NCI-H345 treated with DMSO at 0.1 percent for 48 hours (cell line): ENCODE results near the gene RGS11.
"Not testable (repeated sequence)": the region's sequence is repeated elsewhere in the genome, so short reads cannot be mapped to it uniquely, and the experiment has no call there.

ENCODE experiments used
- DNase-seq: peaks from one replicate; lab custom pipeline; 2025; ENCODE audit not compliant: unreplicated experiment; lab: John Stamatoyannopoulos, UW

RGS11 gene

DNA sequence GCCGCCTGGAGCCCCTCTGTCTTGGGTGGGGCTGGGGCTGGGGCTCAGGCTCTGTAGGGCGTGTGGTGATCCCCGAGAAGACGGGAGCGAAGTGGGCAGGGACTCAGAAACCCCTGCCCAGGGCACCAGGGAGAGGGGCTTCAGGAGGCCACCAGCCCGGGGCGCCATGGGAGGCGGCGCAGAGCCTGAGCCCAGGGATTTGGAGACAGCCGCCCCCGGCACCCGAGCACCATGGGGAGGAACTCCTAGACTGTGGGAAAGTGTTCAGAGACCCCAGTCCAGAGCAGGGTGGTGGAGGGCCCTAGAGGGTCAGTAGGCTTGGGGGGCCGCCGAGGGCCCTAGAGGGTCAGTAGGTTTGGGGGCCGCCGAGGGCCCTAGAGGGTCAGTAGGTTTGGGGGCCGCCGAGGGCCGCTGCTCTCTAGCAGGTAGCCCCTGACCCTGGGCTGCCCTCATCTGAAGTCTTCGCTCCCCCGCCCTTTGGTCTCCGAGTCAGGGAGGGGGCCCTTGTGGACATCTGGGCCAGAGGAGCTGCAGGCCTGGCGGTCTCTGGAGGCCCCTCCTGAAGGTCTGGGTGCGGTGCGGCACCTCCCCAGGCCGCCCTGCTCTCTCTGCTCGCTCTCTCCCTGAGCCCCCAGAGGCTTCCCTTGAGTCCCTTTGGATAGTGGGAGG, 5.4 kb upstream of the RGS11 start:
- DNase-seq: no peak

DNA sequence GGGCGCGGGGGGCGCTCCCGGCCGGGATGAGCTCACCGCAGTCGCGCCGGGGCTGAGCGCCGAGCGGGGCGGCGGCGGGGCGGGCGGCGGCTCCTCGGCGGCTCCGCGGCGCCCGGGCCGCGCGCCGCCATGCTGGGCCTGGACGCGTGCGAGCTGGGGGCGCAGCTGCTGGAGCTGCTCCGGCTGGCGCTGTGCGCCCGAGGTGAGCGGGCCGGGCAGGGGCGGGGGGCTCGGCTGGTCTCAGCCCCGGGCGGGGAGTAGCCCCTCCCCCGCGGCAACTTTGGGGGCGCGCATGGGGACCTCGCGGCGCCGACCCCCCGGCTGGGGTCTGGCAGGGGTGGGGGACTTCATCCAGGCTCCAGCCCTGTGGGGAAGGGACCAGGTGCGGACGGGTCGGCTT, 4.8 kb upstream of the RGS11 start, which contains the start of gene ARHGDIG:
Gene ARHGDIG, plus strand, starts transcription at position 40 of the 400 bp plus-strand sequence. Its CDS starts 90 bp downstream, at position 130.
- no peak for DNase-seq

DNA sequence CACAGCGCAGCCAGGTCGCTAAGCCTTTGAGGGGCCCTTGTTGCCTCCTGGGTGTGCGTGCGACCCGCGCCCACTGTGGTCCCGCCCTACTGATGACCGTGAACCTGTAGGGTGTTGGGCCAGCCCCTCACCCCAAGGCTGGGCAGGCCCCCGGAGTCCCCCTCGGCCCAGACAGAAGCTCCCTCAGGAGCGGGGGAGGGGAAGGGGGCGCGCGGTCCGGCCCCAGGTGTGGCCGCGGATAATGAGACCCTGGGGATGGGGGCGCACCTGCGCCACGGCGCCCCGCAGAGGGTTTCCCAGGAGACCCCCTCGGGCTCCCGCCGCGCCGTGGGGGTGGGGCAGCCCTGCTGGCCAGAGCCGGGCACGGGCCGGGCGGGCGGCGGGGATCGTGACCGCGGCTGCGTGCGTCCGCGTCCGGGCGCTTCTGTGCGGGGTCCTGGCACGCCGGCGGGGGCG, 4.3 kb upstream of the RGS11 start:
- DNase-seq: no peak

DNA sequence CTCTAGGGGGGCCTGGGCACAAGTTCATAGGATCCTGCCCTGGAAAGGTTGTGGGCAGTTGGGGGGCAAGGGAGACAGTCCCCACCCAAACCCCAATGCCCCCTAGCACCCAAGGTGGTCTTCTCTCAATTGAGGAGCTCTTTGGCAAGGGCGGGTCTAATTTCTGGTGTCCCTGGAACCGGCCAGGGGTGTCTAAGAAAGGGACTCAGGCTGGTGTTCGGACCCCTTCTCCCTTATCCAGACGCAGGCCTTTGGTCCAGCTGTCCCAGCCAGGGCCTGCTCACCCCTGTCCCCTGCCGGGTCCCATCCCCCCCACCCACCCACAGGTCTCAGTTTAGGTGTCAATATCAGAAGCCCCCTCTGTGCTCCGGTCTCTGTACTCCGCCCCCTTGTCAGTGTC, 3.8 kb upstream of the RGS11 start:
- no peak for DNase-seq

DNA sequence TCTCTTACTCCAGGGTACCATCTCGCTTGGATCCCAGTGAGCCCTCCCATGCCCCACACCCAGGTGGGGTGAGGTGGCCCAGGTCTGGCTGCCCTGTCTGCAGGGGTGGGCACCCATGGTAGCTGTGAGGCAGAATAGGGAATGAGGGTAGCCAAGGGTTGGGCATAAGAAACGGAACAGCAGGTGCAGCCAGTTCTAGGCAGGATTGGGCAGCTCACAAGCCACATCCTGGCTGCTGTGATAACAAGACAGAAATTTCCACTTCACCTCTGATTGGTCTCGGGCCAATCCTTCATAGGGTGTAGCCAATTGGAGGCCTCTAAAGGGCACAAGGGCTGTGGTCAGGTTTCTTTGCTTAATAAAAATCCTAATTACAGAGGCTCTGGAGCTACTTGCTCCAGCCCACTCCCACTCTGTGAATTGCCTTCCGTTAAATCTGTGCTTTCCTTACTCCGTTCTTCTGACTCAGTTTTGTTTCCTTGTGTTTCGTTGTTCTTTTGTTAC, 3.2 kb upstream of the RGS11 start:
- no peak for DNase-seq

DNA sequence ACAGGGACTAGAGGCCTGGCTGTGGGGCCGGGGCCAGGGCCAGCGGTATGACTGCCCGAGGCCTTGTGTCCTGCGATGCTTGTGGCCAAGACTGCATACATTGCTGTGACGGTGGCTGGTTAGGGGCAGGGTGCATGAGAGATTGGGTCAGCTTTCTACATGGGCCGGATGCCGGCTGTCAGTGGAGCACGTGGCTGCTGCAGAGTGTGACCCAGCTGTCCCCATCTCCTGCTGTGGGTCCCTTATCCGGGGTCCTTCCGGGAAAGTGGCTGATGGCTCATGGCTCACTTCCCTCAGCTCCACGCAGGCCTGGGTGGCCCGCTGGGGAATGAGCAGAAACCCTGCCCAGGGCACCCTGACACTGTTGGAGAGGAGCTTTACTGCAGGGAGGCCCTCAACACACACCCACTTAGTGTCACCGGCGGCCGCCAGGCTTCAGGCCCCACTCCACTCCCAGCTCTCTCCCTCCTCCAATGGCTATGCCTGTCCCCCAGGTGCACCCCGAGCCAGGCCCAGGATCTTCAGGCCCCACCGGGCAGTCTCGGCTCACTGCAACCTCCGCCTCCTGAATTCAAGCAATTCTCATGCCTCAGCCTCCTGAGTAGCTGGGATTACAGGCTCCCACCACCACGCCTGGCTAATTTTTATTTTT, 808 bp upstream of the RGS11 start:
- no peak for DNase-seq

DNA sequence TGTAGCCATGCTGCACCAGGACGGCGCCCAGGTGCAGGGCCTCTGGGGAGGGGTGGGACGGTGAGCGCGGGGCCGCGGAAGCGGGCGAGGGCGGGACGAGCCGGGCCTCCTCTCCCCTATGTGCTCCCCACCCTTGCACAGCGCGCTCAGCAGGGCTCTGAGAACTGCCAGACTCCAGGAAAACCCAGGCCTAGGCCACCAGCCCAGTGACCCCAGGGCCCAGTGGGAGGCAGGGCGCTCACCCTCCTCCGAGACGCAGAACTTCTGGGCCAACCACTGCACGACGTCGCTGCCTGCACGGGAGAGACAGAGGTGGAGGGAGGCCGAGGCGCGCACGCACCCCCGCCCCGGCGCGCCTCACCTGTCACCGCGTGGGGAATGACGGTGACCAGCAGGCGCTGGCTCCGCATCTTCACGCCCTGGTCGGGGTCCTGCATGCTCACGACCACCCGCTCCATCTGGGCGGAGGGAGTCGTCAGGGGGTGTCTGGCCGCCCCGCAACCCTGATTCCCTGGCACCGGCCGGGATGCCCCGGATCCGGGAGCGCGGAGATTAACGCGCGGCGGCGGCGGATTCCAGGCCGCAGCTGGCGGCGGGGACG, 603 bp downstream of the RGS11 start:
- DNase-seq: no peak

DNA sequence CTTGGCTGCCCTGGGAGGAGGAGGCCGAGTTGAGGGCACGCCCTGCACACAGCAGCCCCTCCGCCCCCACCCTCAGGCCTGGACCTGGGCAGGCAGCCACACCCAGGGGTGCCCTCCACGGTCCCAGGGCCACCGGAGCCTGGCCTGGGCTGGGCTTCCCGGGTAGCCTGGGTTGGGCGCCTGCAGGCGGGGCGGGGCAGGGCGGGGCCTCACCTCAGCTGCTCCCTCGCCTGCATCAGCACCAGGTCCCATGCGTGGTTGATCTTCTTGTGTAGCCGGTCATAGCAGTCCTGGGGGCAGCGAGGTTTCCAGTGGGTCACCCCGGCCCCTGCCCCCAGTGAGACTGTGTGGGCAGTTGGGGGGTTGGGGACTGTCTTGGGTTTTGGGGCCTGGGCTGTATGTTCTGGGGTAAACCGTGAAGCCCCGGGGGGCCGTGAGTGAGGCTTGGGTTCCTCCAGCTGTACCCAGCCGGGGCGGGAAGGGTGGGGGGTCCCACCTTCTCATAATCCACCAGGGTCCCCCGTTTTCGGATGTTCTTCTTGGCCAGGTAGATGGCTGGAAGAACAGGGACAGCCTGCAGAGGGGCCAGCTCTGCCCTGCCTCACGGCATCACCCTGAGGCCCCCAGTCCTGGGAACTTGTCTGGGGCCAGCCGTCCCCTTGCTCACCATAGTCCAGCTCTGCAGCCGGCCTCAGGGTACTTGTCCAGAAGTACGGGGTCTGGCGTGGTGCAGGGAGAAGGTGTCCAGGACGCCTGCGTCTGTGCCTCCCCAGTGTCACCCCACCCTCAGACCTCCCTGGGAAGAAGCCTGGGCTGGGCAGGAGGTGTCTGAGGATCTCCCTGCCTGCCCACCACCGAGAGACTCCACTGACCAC, 2.0 kb downstream of the RGS11 start:
- DNase-seq: no peak

DNA sequence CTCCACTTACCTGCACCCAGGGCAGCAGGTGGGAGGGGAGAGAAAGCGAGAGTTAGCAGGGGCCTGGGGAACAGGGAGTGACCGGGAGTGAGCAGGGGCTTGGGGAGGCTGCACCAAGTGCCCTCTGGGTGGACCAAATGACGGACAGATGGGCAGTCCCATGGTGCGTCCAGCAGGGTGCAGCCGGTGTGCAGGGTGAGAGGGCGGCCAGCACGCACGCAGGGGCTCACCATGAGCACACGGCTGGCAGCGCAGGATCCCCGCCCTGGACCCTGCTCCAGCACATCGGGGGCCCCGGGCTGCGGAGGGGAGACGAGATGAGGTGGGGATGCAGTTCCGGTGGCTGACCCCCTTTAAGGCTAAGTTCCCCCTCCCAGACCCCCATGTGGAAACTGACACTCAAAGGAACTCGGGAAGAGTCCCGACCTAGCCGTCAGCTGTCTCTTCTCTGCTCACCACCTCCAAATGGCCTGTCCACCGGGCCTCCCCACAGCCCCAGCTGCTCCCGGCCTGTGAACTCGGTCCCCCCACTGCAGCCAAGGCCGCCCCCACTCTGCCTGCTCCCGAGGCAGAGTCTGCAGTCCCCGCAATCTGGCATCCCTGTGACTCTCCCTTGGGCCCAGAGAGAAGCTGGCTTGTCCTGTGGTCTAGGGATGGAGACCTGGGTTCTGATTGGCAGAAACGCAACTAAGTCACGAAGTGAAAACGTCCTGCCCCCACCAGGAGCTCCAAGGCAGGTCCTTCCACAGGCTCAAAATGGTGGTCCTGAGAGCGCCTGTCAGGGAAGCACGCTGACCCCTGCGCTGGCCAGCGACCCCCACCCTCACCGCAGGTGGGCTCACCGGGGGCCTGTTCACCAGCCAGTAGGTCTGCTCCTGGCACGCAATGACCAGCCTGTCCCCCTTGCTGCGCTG, 2.9 kb downstream of the RGS11 start:
- DNase-seq: no peak

DNA sequence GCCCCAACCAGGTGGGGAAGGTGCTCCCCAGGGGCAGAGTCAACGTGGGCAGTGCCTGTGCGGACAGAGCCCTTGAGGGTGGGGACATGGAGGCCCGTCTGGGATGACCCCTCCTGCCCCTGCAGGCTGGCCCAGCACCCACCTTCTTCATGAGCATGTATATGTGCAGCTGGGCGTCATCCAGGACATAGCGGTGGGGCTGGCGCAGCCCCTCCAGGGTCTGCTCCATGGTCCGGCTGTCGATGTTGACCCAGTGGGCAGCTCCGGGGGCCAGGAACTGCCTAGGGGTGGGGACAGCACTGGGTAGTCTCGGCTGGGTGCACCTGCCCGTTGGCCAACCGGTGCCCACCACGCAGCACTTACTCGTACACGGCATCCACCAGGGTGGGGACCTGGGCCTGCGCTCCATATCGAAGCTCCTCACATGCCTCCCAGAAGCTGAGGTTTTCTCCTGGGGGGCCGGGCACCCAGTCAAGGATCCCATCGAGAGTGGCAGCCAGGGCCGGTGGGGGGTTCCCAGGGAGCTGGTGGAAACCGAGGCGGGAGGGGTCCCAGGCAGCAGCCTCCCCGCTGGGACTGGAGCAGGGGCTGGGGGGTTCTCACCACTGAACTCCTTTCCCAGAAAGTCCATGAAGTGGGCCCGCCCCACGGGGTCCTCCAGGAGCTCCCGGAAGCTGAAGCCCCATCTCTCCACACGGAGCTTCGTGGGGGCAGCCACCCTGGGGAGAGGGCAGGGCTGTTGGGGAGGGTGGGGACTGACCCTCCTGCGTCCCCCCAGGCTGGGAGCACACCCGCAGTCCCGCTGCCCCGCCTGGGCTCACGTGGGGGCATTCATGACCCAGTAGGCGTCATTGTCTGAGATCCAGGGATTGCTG, 5.1 kb downstream of the RGS11 start:
- no peak for DNase-seq

DNA sequence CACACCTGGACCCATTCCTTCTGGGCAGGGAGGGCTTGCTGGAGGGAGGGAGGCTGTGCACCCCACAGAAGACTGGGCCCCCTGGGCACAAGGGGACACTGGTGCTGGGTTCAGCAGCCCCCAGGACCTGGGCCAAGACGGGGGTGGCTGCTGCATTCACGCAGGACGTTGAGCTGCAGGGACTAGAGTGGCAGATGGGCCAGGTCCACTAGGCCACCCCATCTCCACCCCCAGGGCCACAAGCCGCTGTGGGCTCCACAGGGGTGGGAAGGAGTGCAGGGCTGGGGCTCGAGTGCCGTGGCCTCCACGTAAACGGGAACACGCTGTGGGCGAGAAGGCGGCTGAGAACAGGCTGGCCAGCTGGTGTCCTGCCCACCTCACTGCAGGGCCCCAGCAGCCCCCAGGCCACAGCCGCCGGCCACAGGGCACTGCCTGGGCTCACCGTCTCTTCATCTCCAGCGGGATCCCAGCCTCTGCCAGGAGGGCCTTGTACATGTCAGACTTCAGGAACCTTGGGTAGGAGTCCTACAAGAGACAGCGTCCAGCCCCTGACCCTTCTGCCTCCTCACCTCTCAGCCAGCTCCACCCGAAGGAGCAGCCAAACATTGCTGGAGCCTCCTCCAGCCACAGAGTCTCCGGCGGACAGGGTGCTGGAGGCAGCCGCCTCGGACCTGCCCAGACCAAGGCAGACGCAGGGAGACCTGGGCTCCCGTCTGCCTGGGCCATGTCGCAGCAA, 6.5 kb downstream of the RGS11 start:
- no peak for DNase-seq

DNA sequence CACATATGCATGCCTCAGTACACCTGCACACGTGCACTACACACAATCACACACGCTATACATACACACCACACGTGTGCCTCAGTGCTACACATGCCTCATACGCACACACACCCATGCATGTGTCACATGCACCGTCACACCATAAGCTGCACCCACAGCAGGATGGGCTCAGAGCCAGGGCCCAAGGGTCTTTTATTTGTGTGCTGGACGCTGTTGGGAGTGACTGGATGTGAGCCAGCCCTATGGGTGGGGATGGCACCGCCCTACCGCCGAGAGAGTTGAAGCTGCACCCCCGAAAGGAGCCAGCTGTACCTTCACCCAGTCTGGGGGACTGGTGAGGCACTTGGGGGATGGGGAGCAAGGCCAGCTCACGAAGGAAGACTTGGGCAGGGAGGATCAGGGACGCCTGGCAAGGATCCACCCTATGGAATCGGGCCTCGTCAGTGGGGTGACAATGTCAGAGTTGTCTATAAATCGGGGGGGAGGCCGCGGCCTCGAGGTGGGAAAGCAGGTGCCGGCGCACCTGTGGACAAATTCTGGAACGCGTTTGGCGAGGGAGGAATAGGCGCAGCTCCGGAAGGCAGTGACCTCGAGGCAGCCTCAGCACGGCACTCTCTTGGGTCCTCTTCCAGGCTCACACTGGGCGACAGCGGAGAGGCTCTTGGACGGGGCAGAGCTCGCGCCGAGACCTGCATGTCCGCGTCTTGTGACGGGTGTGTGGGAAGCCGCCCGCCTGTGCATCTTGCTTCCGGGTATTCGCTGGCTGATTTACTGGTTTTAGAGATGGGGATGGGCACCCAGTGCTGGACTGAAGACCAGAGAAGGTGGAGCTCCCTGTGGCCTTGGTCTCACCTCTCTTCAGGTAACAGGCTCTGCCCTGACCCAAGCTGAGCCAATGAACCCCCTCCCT, 7.3 kb downstream of the RGS11 start:
- peak; percentile 31 for DNase-seq

DNA sequence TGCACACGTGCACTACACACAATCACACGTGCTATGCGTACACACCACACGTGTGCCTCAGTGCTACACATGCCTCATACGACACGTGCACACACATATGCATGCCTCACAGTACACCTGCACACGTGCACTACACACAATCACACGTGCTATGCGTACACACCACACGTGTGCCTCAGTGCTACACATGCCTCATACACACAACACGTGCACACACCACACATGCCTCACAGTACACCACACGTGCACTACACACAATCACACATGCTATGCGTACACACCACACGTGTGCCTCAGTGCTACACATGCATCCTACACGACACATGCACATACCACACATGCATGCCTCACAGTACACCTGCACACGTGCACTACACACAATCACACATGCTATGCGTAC, 8.2 kb downstream of the RGS11 start:
- not testable (repeated sequence) for DNase-seq

DNA sequence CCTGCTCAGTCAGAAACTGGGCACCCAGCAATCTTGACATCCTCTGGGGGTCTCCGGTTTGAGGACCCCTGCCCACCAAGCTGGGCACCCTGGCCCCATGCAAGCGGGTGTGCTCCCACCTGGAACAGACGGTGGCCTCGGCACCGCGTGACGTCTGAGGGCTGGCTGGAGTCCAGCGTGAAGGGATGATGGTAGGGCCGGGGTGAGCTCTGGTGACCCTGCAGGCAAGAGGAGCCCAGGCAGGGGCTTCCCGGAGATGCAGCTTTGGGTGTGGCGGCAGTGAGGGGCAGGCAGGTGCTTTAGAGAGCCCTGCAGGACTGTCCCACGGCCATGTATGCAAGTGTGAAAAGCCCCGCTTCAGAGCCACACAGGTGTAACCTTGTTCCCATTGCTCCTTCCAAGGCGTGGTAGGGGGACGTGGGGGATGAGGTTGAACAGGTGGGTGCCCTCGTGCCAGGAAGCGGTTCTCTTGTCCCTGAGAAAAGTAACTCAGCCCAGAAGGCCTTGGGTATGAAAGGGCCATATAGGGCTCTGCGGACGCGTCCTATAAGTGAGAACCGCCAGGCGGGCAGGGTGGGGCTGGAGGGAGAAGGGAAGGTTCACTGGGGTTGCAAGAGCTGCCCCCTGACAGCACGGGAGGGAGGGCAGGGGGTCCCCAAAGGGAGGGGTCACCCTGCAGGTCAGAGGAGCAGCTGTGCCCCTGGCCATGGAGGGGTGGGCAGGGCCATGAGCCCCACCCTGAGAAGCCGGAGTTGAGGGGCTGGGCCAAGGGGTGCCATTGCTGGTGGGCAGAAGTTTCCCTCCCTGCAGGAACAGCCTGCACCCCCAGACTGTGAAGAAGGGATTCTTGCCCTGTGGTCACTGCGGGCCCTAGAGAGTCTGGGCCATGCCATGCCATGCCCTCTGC, 9.2 kb downstream of the RGS11 start:
- DNase-seq: no peak

DNA sequence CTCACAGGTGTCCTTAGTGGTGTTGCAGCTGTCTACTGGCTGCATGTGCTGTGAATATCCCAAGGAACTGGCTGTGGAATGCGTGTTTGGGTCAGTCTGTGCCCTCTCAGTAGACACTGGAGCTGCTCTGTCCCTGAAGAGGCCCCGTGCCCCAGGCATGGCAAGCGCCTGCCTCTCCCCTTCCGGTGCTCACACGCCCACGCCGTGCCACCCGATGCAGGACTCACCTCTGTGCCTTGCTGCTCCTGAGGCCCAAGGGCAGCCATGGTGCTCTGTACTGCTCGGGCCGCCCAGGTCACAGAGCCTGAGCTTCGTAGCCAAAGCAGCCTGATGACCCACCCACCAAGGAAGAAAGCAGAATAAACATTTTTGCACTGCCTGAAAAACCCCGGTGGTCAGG, 10.0 kb downstream of the RGS11 start:
- DNase-seq: no peak

DNA sequence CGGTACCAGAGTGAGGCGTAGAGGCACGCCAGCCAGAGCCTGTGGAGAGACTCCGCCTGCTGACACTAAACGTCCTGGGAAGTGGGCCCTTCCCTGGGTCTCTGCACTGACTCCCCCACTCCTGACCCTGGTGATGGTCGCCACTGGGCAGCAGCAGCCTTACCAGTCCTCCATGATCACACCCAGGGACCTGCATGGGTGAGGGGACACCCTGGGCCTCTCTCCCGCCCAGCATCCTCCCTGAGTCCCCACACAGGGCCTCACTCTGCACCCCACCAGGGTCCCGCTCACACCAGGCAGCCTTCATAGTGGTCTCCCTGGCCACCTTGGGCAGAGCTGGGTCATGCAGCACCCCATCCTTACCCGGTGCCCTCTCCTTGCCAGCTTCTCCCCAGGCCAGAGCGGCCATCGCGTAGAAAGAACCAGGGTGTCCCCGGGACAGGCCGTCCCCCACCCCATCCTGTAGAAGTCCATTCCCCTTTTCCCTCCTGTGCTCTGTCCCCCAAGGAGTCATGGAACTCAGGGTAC, 10.7 kb downstream of the RGS11 start:
- DNase-seq: no peak
